Fibroblast of villous mesenchyme (primary cell): ENCODE measurements around the gene RPS21. TPM values are rescaled to one million over a fixed set of nuclear protein-coding genes. Genes with fewer than 3 reads are reported as not detected.

Source experiments
- DNase-seq: peaks from one replicate; pipeline ENCODE4 v3.0.0-alpha.2; 2010; ENCODE audit warnings: low read depth
- H3K4me3 ChIP-seq: 2 replicates; pipeline ENCODE4 v1.5.1; 2011; ENCODE audit warnings: low read depth, mild to moderate bottlenecking, low read length
- total RNA-seq: library from RNA; depleted of rRNA; stranded (reverse); fragments of >200 nt; gene quantifications from 2 replicates; pipeline ENCODE4 v1.2.3, GENCODE V29; 2012
- TF ChIP-seq, protein P1 (sequence below): IDR thresholded peaks from 2 replicates; pipeline ENCODE4 v1.5.1; 2012; ENCODE audit warnings: low read depth, mild to moderate bottlenecking, low read length; ENCODE audit not compliant: insufficient read depth

RPS21 gene
- total RNA-seq, 1 donor: 457 TPM

DNA sequence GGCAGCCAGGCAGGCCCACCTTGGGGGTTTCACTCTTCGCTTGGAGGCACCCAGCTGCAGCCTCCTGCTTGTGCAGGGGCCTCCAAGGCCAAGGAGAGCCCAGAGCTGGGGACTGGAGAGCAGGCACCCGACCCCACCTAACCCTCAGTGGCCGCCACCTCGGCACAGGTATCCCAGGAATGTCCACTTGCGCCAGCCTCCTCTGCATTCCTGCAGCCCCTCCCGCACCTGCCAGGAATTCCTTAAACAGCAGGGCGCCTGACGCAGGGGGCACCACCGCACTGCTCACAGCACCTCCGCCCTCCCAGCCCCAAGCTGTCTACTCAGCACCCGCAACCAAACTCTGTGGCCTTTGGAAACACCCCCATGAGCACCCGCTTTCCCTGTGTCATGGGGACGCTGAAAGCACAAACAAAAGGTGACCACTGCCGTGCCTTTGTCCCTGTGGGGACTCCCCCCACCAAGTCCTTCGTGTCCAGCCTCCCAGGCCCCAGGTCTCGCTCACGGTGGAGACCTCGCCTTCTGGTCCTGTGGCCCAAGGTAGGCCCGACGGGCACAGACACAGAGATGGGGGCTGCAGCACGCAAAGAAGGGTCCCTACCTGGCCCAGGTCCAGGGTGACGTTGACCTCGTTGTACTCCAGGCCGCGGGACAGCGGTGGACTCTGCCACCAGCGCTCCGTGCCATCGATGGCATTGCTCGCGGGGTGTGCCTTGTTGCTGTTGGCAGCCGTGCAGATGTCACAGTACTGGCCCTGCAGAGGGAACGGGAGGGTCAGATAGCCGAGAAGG, 24.9 kb upstream of the RPS21 start:
- no peak overlapping the region for H3K4me3 ChIP-seq
- DNase-seq: no peak
- TF ChIP-seq, protein P1, sequence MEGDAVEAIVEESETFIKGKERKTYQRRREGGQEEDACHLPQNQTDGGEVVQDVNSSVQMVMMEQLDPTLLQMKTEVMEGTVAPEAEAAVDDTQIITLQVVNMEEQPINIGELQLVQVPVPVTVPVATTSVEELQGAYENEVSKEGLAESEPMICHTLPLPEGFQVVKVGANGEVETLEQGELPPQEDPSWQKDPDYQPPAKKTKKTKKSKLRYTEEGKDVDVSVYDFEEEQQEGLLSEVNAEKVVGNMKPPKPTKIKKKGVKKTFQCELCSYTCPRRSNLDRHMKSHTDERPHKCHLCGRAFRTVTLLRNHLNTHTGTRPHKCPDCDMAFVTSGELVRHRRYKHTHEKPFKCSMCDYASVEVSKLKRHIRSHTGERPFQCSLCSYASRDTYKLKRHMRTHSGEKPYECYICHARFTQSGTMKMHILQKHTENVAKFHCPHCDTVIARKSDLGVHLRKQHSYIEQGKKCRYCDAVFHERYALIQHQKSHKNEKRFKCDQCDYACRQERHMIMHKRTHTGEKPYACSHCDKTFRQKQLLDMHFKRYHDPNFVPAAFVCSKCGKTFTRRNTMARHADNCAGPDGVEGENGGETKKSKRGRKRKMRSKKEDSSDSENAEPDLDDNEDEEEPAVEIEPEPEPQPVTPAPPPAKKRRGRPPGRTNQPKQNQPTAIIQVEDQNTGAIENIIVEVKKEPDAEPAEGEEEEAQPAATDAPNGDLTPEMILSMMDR: no peak

DNA sequence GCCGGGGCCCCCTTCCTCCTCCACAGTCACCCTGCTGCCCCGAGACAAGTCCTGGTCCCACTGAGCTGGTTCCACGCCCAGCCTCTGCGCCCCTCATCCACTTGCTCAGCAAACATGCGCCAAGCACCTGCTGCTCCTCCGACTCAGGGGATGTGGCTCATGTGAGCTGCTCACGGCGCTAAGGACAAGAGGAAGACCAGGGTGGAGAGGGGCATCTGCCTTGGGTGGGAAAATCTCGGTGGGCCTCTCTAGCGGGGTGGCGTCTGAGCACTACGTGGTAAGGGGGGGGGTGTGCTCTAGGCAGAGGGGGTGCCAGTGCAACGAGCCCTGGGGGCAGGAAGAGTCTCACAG, 24.3 kb upstream of the RPS21 start:
- TF ChIP-seq, protein P1: no peak
- no peak for DNase-seq
- no peak overlapping the region for H3K4me3 ChIP-seq

GRCh38 chr20:62362991-62363919, 23.6 kb upstream of the RPS21 start:
- H3K4me3 ChIP-seq: no peak overlapping the region
- TF ChIP-seq, protein P1: peak; percentile 20
- DNase-seq: no peak

GRCh38 chr20:62363920-62364851, 22.7 kb upstream of the RPS21 start:
- DNase-seq: peak; percentile 56
- TF ChIP-seq, protein P1: no peak
- H3K4me3 ChIP-seq: peak overlapping the region; percentile 77

DNA sequence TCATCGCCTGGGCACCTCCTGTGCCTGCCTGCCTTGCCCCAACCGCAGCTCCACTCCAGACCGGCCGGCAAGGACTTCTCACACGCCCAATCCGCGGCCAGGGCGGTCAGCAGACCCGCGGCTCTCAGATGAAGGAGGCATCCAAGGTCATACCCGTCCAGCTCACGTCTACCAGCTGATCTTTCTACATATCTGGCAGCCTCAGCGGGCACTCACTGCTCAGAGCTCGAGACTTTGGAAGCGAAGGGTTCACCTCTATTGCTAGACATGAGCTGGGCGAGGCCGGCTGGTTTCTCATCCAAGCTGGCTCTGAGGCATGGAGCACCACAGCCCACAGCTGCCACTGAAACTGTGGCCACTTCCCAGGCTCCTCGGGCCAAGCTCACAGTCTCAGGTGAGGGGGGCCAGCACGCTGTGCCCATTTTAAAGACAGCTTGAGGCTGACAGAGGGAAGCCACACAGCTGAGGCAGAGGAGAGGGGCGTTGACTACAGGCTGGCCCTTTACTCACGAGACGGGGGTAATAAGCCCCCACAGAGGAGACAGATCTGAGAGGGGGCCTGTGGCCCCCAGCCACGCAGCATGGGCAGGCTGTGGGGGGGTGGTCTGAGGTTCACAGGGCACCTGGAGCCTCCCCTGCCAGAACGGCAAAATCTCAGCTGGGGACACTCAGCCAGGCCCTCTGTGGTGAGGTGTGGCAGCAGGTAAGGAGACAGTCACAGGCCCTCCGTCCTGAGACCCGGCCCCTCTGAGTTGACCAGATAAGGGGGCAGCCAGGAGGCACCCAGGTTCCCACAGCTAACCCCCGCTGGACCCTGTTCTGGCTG, 21.8 kb upstream of the RPS21 start:
- TF ChIP-seq, protein P1: no peak
- no peak for DNase-seq
- H3K4me3 ChIP-seq: peak overlapping the region; percentile 77
